ENCODE measurements around the gene BTBD9. TPM values are rescaled to one million over a fixed set of nuclear protein-coding genes. Genes with fewer than 3 reads are reported as not detected.

BTBD9 gene
- polyA plus RNA-seq, 2 of the 4 experiments (the other 2 are of a cell fraction) = 2.3 to 4.6 TPM

GRCh38 chr6:38452816-38453660, 186.7 kb downstream of the BTBD9 start:
- no peak for ATAC-seq
- CTCF ChIA-PET = interaction anchor here (0.6 kb wide), 1 partner anchor 345 kb away, joined by 3 read pairs; no protein-coding TSS in a partner anchor
- H3K27ac ChIP-seq = no peak overlapping the region

GRCh38 chr6:38450717-38451116, 189.0 kb downstream of the BTBD9 start:
- Histone ChIP-seq H3K9me3 (peaks cover 3% of the 10 kb centered on the region; the same call in 1 of the 3 replicates), H3K27ac (no peak overlapping the region), H3K4me1 (no peaks in the 10 kb centered on the region), H3K4me3 (no peak overlapping the region), H3K4me2 (no peak overlapping the region)
- WGBS (ENCODE audit: missing lambda C conversion rate) = 89% methylated on average over 2 of the region's 2 CpGs
- ATAC-seq (no peak), FAIRE-seq (no peak), DNase-seq (ENCODE audit: low read depth in 1 of 2, low spot score in 1 of 2) (no peak)
- ChIA-PET POLR2A (no interaction called here), CTCF (no interaction called here)
- TF ChIP-seq USF2 (IDR thresholded peaks at IDR 0.05) (no peak), HOXB5 (CRISPR knock-in tag; IDR thresholded peaks at IDR 0.05) (no peak), JUN (IDR thresholded peaks at IDR 0.05) (no peak), RNF2 (IDR thresholded peaks at IDR 0.05; ENCODE audit: borderline replicate concordance, low read depth) (no peak), ZSCAN20 (CRISPR knock-in tag; IDR thresholded peaks at IDR 0.05) (no peak), FOSB (CRISPR knock-in tag; IDR thresholded peaks at IDR 0.05) (no peak), E2F6 (IDR thresholded peaks at IDR 0.05; ENCODE audit: borderline replicate concordance, low read depth) (no peak), KDM1A (IDR thresholded peaks at IDR 0.05; ENCODE audit: low read depth) (no peak), ZFP36 (IDR thresholded peaks at IDR 0.05; ENCODE audit: borderline replicate concordance, partially characterized antibody) (no peak), CTCF (IDR thresholded peaks at IDR 0.05) (no peak), POLR2A (IDR thresholded peaks at IDR 0.05; ENCODE audit: low read length) (no peak), FOXS1 (CRISPR knock-in tag; IDR thresholded peaks at IDR 0.05) (no peak), HEYL (CRISPR knock-in tag; IDR thresholded peaks at IDR 0.05) (no peak), POLR2AphosphoS2 (conservative IDR thresholded peaks at IDR 0.05; ENCODE audit: low read length) (no peak), TFCP2L1 (CRISPR knock-in tag; IDR thresholded peaks at IDR 0.05) (no peak)

More at GRCh38 chr6:38452816-38453660, 186.7 kb downstream of the BTBD9 start:
- FAIRE-seq (no peak), DNase-seq (ENCODE audit: low read depth in 1 of 2, low spot score in 1 of 2) (no peak)
- TF ChIP-seq MAFK (IDR thresholded peaks at IDR 0.05; ENCODE audit: partially characterized antibody) = no peak
- TF ChIP-seq JUN (IDR thresholded peaks at IDR 0.05) = no peak
- TF ChIP-seq NPAS2 (CRISPR knock-in tag; IDR thresholded peaks at IDR 0.05; ENCODE audit: borderline replicate concordance) = no peak
- no peak for TF ChIP-seq ZNF302 (CRISPR knock-in tag; IDR thresholded peaks at IDR 0.05)
- no peak for TF ChIP-seq EHMT2 (IDR thresholded peaks at IDR 0.05; ENCODE audit: low read depth)
- no peak for TF ChIP-seq POLR2AphosphoS2 (conservative IDR thresholded peaks at IDR 0.05; ENCODE audit: low read length)
- TF ChIP-seq CHD2 (IDR thresholded peaks at IDR 0.05; ENCODE audit: low read length, partially characterized antibody) = no peak
- TF ChIP-seq ZFP36 (IDR thresholded peaks at IDR 0.05; ENCODE audit: borderline replicate concordance, partially characterized antibody) = no peak
- no peak for TF ChIP-seq ELK1 (IDR thresholded peaks at IDR 0.05; ENCODE audit: low read depth, low read length)
- no peak for TF ChIP-seq JUNB (IDR thresholded peaks at IDR 0.05)
- no peak for TF ChIP-seq MYC (IDR thresholded peaks at IDR 0.05; ENCODE audit: borderline replicate concordance, low read length)
- TF ChIP-seq RAD21 (conservative IDR thresholded peaks at IDR 0.05 in 1 of 2, IDR thresholded peaks at IDR 0.05 in 1 of 2) = no peak
- POLR2A ChIA-PET = no interaction called here
- H3K4me1 ChIP-seq = no peaks in the 10 kb centered on the region
- peaks cover 3% of the 10 kb centered on the region; the same call in 1 of the 3 replicates for H3K9me3 ChIP-seq
- no peak overlapping the region for H3K4me2 ChIP-seq
- 60% methylated on average over 6 of the region's 6 CpGs for WGBS (ENCODE audit: missing lambda C conversion rate)
- no peak overlapping the region for H3K4me3 ChIP-seq

Measured in A549 (cell line).